ENCODE measurements around the gene BSPRY.

Gene BSPRY

GRCh38 chr9:113313261-113313660, 36.1 kb upstream of the BSPRY start:
- Histone ChIP-seq H3K4me3 (replicated peaks; ENCODE audit: insufficient read depth, low read length) (no peak overlapping the region), H3K27me3 (ENCODE audit: insufficient read depth, poor library complexity, severe bottlenecking) (no peaks in the 10 kb centered on the region), H3K27ac (replicated peaks) (no peak overlapping the region)
- TF ChIP-seq REST (IDR thresholded peaks at IDR 0.05; ENCODE audit: insufficient replicate concordance, low read depth) = no peak
- TF ChIP-seq GABPA (IDR thresholded peaks at IDR 0.05; ENCODE audit: low read depth) = no peak
- DNase-seq (ENCODE audit: low read depth in 1 of 2, low spot score in 1 of 2) = no peak

GRCh38 chr9:113315231-113315630, 34.1 kb upstream of the BSPRY start:
- Histone ChIP-seq H3K4me3 (replicated peaks; ENCODE audit: insufficient read depth, low read length) (no peak overlapping the region), H3K27me3 (ENCODE audit: insufficient read depth, poor library complexity, severe bottlenecking) (no peaks in the 10 kb centered on the region), H3K27ac (replicated peaks) (no peak overlapping the region)
- TF ChIP-seq CTCF (IDR thresholded peaks at IDR 0.05; ENCODE audit: insufficient read depth, low read length) (no peak), REST (IDR thresholded peaks at IDR 0.05; ENCODE audit: insufficient replicate concordance, low read depth) (no peak), POLR2AphosphoS5 (IDR thresholded peaks at IDR 0.05; ENCODE audit: low read depth) (no peak), SPI1 (IDR thresholded peaks at IDR 0.05; ENCODE audit: borderline replicate concordance, low read depth) (no peak), GABPA (IDR thresholded peaks at IDR 0.05; ENCODE audit: low read depth) (no peak)
- DNase-seq (ENCODE audit: low read depth in 1 of 2, low spot score in 1 of 2) = no peak

GRCh38 chr9:113316030-113316429, 33.3 kb upstream of the BSPRY start:
- no peak overlapping the region for H3K27ac ChIP-seq (replicated peaks)

More at GRCh38 chr9:113316030-113316429, 33.3 kb upstream of the BSPRY start:
- Histone ChIP-seq H3K4me3 (replicated peaks; ENCODE audit: insufficient read depth, low read length) (no peak overlapping the region), H3K27me3 (ENCODE audit: insufficient read depth, poor library complexity, severe bottlenecking) (no peaks in the 10 kb centered on the region)
- no peak for TF ChIP-seq SPI1 (IDR thresholded peaks at IDR 0.05; ENCODE audit: borderline replicate concordance, low read depth)
- TF ChIP-seq REST (IDR thresholded peaks at IDR 0.05; ENCODE audit: insufficient replicate concordance, low read depth) = no peak
- TF ChIP-seq CTCF (IDR thresholded peaks at IDR 0.05; ENCODE audit: insufficient read depth, low read length) = no peak
- TF ChIP-seq POLR2AphosphoS5 (IDR thresholded peaks at IDR 0.05; ENCODE audit: low read depth) = no peak
- TF ChIP-seq GABPA (IDR thresholded peaks at IDR 0.05; ENCODE audit: low read depth) = no peak
- DNase-seq (ENCODE audit: low read depth in 1 of 2, low spot score in 1 of 2) = no peak

Data from HL-60 (cell line).